ENCODE data around the gene STARD7.
"Not testable (repeated sequence)": the region's sequence is repeated elsewhere in the genome, so short reads cannot be mapped to it uniquely, and the experiment has no call there.

STARD7 gene

GRCh38 chr2:96148410-96149217 is 60.0 kb downstream of the STARD7 start:
- peak; percentile 93 to 95 for DNase-seq (ENCODE audit: low read depth in 2 of 2)

GRCh38 chr2:96147593-96148201 is 60.9 kb downstream of the STARD7 start:
- DNase-seq (ENCODE audit: low read depth in 2 of 2) = no peak

GRCh38 chr2:96146881-96147592 is 61.6 kb downstream of the STARD7 start:
- DNase-seq (ENCODE audit: low read depth in 2 of 2) = no peak

- peak; percentile 81 to 83 for DNase-seq (ENCODE audit: low read depth in 2 of 2)
These were observed 62.3 kb downstream of the STARD7 start for GRCh38 chr2:96146153-96146880.

GRCh38 chr2:96145848-96146152 is 62.8 kb downstream of the STARD7 start:
- DNase-seq (ENCODE audit: low read depth in 2 of 2) = no peak

GRCh38 chr2:96145036-96145847 is 63.4 kb downstream of the STARD7 start, which contains the start of gene DUSP2:
Gene DUSP2, minus strand, starts transcription at chr2:96145440. Its CDS starts 86 bp downstream, at chr2:96145354.
- peak; percentile 93 for DNase-seq (ENCODE audit: low read depth in 2 of 2)

GRCh38 chr2:96144481-96145035 is 64.1 kb downstream of the STARD7 start:
- peak in 1 of 2 donors; percentile 60 for DNase-seq (ENCODE audit: low read depth in 2 of 2)

GRCh38 chr2:96143848-96144480 is 64.7 kb downstream of the STARD7 start:
- DNase-seq (ENCODE audit: low read depth in 2 of 2) = no peak

- no peak for DNase-seq (ENCODE audit: low read depth in 2 of 2)
These were observed 65.3 kb downstream of the STARD7 start for GRCh38 chr2:96143231-96143847.

GRCh38 chr2:96142217-96143113 is 66.2 kb downstream of the STARD7 start:
- DNase-seq (ENCODE audit: low read depth in 2 of 2) = peak; percentile 73 to 79

GRCh38 chr2:96141624-96141967 is 67.0 kb downstream of the STARD7 start:
- not testable (repeated sequence) for DNase-seq (ENCODE audit: low read depth in 2 of 2)

GRCh38 chr2:96140941-96141623 is 67.5 kb downstream of the STARD7 start:
- no peak for DNase-seq (ENCODE audit: low read depth in 2 of 2)

GRCh38 chr2:96139181-96139758 is 69.4 kb downstream of the STARD7 start:
- DNase-seq (ENCODE audit: low read depth in 2 of 2) = no peak

GRCh38 chr2:96138179-96139145 is 70.2 kb downstream of the STARD7 start, which contains the start of gene ASTL:
Gene ASTL, minus strand, starts transcription at chr2:96138502. Its CDS starts 66 bp downstream, at chr2:96138436.
- peak in 1 of 2 donors; percentile 63 for DNase-seq (ENCODE audit: low read depth in 2 of 2)

GRCh38 chr2:96137321-96138178 is 71.1 kb downstream of the STARD7 start:
- no peak for DNase-seq (ENCODE audit: low read depth in 2 of 2)
